ENCODE data around the gene MIER1. TPM values are rescaled to one million over a fixed set of nuclear protein-coding genes. Genes with fewer than 3 reads are reported as not detected.
"Not testable (repeated sequence)": the region's sequence is repeated elsewhere in the genome, so short reads cannot be mapped to it uniquely, and the experiment has no call there.

The MIER1 gene
- total RNA-seq, 1 donor from 2014 or later: 29.7 TPM

GRCh38 chr1:66954208-66954607 is 29.4 kb downstream of the MIER1 start:
- Histone ChIP-seq H3K4me3 (ENCODE audit: low read length in 3 of 3) (no peak overlapping the region), H3K27me3 (ENCODE audit: control insufficient read depth in 3 of 3, insufficient read depth in 3 of 3, low read length in 3 of 3) (no peaks in the 10 kb centered on the region), H3K36me3 (ENCODE audit: control insufficient read depth in 3 of 3, insufficient read depth in 3 of 3, low read length in 3 of 3) (peaks cover 6 to 27% (median 11%) of the 10 kb centered on the region in 3 donors), H3K27ac (ENCODE audit: low read depth, low read length) (no peak overlapping the region), H3K9me3 (ENCODE audit: control insufficient read depth in 3 of 3, low read length in 3 of 3) (no peaks in the 10 kb centered on the region), H3K9ac (ENCODE audit: low read depth in 1 of 3, low read length in 3 of 3) (no peak overlapping the region), H3K4me1 (ENCODE audit: control insufficient read depth in 3 of 3, insufficient read depth in 3 of 3, low read length in 3 of 3) (no peaks in the 10 kb centered on the region)

DNA sequence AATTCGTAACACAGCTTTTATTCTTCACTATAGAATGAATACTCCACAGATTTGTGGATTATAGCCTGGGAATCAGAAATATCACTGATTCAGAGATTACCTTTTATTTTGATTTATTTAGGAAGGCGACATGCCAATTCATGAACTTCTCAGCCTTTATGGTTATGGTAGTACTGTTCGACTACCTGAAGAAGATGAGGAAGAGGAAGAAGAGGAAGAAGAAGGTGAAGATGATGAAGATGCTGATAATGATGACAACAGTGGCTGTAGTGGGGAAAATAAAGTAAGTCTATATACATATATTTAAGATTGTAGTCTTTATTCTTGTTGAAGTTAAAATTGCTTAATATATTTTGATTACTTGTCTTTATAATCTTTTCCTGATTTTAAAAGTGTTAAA is 33.1 kb downstream of the MIER1 start:
- H3K27me3 ChIP-seq (ENCODE audit: control insufficient read depth in 3 of 3, insufficient read depth in 3 of 3, low read length in 3 of 3): no peaks in the 10 kb centered on the region
- H3K9ac ChIP-seq (ENCODE audit: low read depth in 1 of 3, low read length in 3 of 3): no peak overlapping the region
- H3K9me3 ChIP-seq (ENCODE audit: control insufficient read depth in 3 of 3, low read length in 3 of 3): no peaks in the 10 kb centered on the region
- no peak overlapping the region for H3K27ac ChIP-seq (ENCODE audit: low read depth, low read length)
- no peaks in the 10 kb centered on the region for H3K4me1 ChIP-seq (ENCODE audit: control insufficient read depth in 3 of 3, insufficient read depth in 3 of 3, low read length in 3 of 3)
- H3K4me3 ChIP-seq (ENCODE audit: low read length in 3 of 3): no peak overlapping the region
- peaks cover 0 to 29% (median 8%) of the 10 kb centered on the region in 3 donors for H3K36me3 ChIP-seq (ENCODE audit: control insufficient read depth in 3 of 3, insufficient read depth in 3 of 3, low read length in 3 of 3)

GRCh38 chr1:66966188-66966873 is 41.5 kb downstream of the MIER1 start:
- not testable (repeated sequence) for H3K27ac ChIP-seq (ENCODE audit: low read depth, low read length); H3K4me3 ChIP-seq (ENCODE audit: low read length in 3 of 3); H3K27me3 ChIP-seq (ENCODE audit: control insufficient read depth in 3 of 3, insufficient read depth in 3 of 3, low read length in 3 of 3); H3K4me1 ChIP-seq (ENCODE audit: control insufficient read depth in 3 of 3, insufficient read depth in 3 of 3, low read length in 3 of 3); H3K9me3 ChIP-seq (ENCODE audit: control insufficient read depth in 3 of 3, low read length in 3 of 3); H3K9ac ChIP-seq (ENCODE audit: low read depth in 1 of 3, low read length in 3 of 3)
- H3K36me3 ChIP-seq (ENCODE audit: control insufficient read depth in 3 of 3, insufficient read depth in 3 of 3, low read length in 3 of 3): peaks cover 3 to 36% (median 36%) of the 10 kb centered on the region in 3 donors

DNA sequence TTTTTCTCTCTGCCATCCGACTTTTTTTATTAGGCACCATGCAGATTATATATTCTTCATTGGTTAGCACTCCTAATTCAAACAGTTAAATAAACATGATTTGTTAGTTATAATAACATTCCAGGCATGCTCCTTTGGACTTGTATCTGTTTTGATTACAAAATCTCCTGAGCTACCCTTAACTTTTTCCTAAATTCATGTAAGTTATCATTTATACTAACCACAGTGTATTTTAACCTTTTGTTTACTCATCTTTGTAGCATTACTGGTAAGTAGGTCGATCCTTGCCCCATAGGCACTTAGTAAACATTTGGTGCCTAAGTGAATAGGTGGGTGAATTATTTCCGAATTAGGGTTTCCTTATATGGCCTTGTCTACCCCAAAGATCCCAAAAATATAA is 43.8 kb downstream of the MIER1 start:
- Histone ChIP-seq H3K27ac (ENCODE audit: low read depth, low read length) (no peak overlapping the region), H3K9me3 (ENCODE audit: control insufficient read depth in 3 of 3, low read length in 3 of 3) (no peaks in the 10 kb centered on the region), H3K36me3 (ENCODE audit: control insufficient read depth in 3 of 3, insufficient read depth in 3 of 3, low read length in 3 of 3) (peaks cover 3 to 44% (median 29%) of the 10 kb centered on the region in 3 donors), H3K27me3 (ENCODE audit: control insufficient read depth in 3 of 3, insufficient read depth in 3 of 3, low read length in 3 of 3) (no peaks in the 10 kb centered on the region), H3K9ac (ENCODE audit: low read depth in 1 of 3, low read length in 3 of 3) (no peak overlapping the region), H3K4me3 (ENCODE audit: low read length in 3 of 3) (no peak overlapping the region), H3K4me1 (ENCODE audit: control insufficient read depth in 3 of 3, insufficient read depth in 3 of 3, low read length in 3 of 3) (no peaks in the 10 kb centered on the region)

DNA sequence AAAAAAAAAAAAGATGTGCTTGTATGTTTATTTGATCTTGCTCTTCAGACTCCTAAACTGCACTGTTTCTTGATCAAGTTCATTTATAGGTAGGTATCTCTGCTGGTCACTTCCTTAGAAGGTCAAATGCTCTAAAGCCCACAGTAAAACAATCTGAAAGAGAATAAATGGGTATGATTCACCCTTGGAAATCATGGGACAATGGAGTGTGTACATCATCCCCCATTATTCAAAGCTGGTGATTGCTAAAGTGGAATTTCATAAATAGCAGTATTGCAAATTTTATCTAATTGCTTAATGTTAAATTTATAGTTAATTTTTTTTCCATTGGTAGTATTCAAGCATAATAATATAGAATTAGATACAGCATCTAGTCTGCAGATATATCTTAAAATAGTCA is 53.4 kb downstream of the MIER1 start:
- Histone ChIP-seq H3K27me3 (ENCODE audit: control insufficient read depth in 3 of 3, insufficient read depth in 3 of 3, low read length in 3 of 3) (no peaks in the 10 kb centered on the region), H3K4me1 (ENCODE audit: control insufficient read depth in 3 of 3, insufficient read depth in 3 of 3, low read length in 3 of 3) (peaks cover 0 to 10% (median 0%) of the 10 kb centered on the region in 3 donors), H3K27ac (ENCODE audit: low read depth, low read length) (no peak overlapping the region), H3K9me3 (ENCODE audit: control insufficient read depth in 3 of 3, low read length in 3 of 3) (no peaks in the 10 kb centered on the region), H3K4me3 (ENCODE audit: low read length in 3 of 3) (no peak overlapping the region), H3K9ac (ENCODE audit: low read depth in 1 of 3, low read length in 3 of 3) (no peak overlapping the region), H3K36me3 (ENCODE audit: control insufficient read depth in 3 of 3, insufficient read depth in 3 of 3, low read length in 3 of 3) (peaks cover 2 to 37% (median 30%) of the 10 kb centered on the region in 3 donors)

DNA sequence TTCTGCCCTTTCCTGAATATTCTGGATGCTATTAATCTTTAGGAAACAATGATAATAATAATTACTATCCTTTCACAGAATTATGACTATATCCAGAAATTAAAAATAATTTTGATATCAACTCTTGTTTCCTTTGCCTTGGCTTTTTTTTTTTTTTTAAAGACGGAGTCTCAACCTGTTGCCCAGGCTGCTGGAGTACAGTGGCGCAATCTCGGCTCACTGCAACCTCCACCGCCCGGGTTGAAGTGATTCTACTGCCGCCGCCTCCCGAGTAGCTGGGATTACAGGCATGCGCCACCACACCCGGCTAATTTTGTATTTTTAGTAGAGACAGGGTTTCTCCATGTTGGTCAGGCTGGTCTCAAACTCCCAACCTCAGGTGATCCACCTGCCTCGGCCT is 54.8 kb downstream of the MIER1 start:
- H3K9ac ChIP-seq (ENCODE audit: low read depth in 1 of 3, low read length in 3 of 3); H3K27ac ChIP-seq (ENCODE audit: low read depth, low read length); H3K4me3 ChIP-seq (ENCODE audit: low read length in 3 of 3); H3K27me3 ChIP-seq (ENCODE audit: control insufficient read depth in 3 of 3, insufficient read depth in 3 of 3, low read length in 3 of 3); H3K9me3 ChIP-seq (ENCODE audit: control insufficient read depth in 3 of 3, low read length in 3 of 3): not testable (repeated sequence)
- Histone ChIP-seq H3K4me1 (ENCODE audit: control insufficient read depth in 3 of 3, insufficient read depth in 3 of 3, low read length in 3 of 3) (peaks cover 0 to 10% (median 0%) of the 10 kb centered on the region in 3 donors), H3K36me3 (ENCODE audit: control insufficient read depth in 3 of 3, insufficient read depth in 3 of 3, low read length in 3 of 3) (peaks cover 2 to 39% (median 30%) of the 10 kb centered on the region in 3 donors)

DNA sequence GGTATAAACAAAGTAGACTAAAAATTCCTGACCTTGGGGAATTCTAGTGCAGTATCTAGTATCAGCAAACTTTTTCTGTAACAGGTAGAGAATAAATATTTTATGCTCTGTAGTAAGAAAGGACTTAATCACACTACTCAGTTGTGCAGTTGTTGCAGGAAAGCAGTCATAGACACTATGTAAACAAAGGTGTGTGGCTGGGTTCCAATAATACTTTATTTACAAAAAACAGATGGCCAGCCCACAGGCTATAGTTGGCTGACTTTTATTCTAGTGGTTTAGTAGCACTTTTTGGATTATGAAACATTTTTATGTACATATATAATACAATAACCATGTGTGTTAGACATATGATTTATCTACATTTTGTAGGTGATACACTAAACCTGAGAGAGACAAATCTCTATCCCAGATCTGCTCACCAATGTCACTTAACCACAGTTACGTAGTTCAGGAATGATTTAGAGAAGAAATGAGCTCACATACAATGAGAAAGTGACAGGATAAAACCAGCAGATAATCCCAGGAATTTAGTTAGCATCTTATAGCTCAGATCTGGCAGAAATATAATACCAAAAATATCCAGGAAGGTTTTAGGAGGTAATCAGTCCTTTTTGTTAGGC is 56.1 kb downstream of the MIER1 start:
- no peaks in the 10 kb centered on the region for H3K9me3 ChIP-seq (ENCODE audit: control insufficient read depth in 3 of 3, low read length in 3 of 3)
- no peaks in the 10 kb centered on the region for H3K27me3 ChIP-seq (ENCODE audit: control insufficient read depth in 3 of 3, insufficient read depth in 3 of 3, low read length in 3 of 3)
- peak overlapping the region; percentile 14 for H3K27ac ChIP-seq (ENCODE audit: low read depth, low read length)
- H3K9ac ChIP-seq (ENCODE audit: low read depth in 1 of 3, low read length in 3 of 3): peak overlapping the region in 2 of 3 donors; percentile 46 to 54
- peaks cover 0 to 10% (median 0%) of the 10 kb centered on the region in 3 donors for H3K4me1 ChIP-seq (ENCODE audit: control insufficient read depth in 3 of 3, insufficient read depth in 3 of 3, low read length in 3 of 3)
- H3K36me3 ChIP-seq (ENCODE audit: control insufficient read depth in 3 of 3, insufficient read depth in 3 of 3, low read length in 3 of 3): peaks cover 2 to 30% (median 21%) of the 10 kb centered on the region in 3 donors
- H3K4me3 ChIP-seq (ENCODE audit: low read length in 3 of 3): peak overlapping the region in 1 of 3 donors; percentile 61

GRCh38 chr1:66981679-66982078 is 56.9 kb downstream of the MIER1 start:
- H3K4me1 ChIP-seq (ENCODE audit: control insufficient read depth in 3 of 3, insufficient read depth in 3 of 3, low read length in 3 of 3): peaks cover 0 to 10% (median 0%) of the 10 kb centered on the region in 3 donors
- peak overlapping the region in 1 of 3 donors; percentile 61 for H3K4me3 ChIP-seq (ENCODE audit: low read length in 3 of 3)
- no peaks in the 10 kb centered on the region for H3K9me3 ChIP-seq (ENCODE audit: control insufficient read depth in 3 of 3, low read length in 3 of 3)
- peaks cover 2 to 35% (median 24%) of the 10 kb centered on the region in 3 donors for H3K36me3 ChIP-seq (ENCODE audit: control insufficient read depth in 3 of 3, insufficient read depth in 3 of 3, low read length in 3 of 3)
- H3K27ac ChIP-seq (ENCODE audit: low read depth, low read length): peak overlapping the region; percentile 14
- H3K27me3 ChIP-seq (ENCODE audit: control insufficient read depth in 3 of 3, insufficient read depth in 3 of 3, low read length in 3 of 3): no peaks in the 10 kb centered on the region
- peak overlapping the region in 1 of 3 donors; percentile 59 for H3K9ac ChIP-seq (ENCODE audit: low read depth in 1 of 3, low read length in 3 of 3)

- H3K9me3 ChIP-seq (ENCODE audit: control insufficient read depth in 3 of 3, low read length in 3 of 3): no peaks in the 10 kb centered on the region
- peaks cover 0 to 10% (median 0%) of the 10 kb centered on the region in 3 donors for H3K4me1 ChIP-seq (ENCODE audit: control insufficient read depth in 3 of 3, insufficient read depth in 3 of 3, low read length in 3 of 3)
- no peaks in the 10 kb centered on the region for H3K27me3 ChIP-seq (ENCODE audit: control insufficient read depth in 3 of 3, insufficient read depth in 3 of 3, low read length in 3 of 3)
- H3K36me3 ChIP-seq (ENCODE audit: control insufficient read depth in 3 of 3, insufficient read depth in 3 of 3, low read length in 3 of 3): peaks cover 0 to 37% (median 23%) of the 10 kb centered on the region in 3 donors
- no peak overlapping the region for H3K9ac ChIP-seq (ENCODE audit: low read depth in 1 of 3, low read length in 3 of 3)
- H3K27ac ChIP-seq (ENCODE audit: low read depth, low read length): no peak overlapping the region
- H3K4me3 ChIP-seq (ENCODE audit: low read length in 3 of 3): no peak overlapping the region
These were observed 57.9 kb downstream of the MIER1 start for GRCh38 chr1:66982561-66983260.

- Histone ChIP-seq H3K4me3 (ENCODE audit: low read length in 3 of 3) (no peak overlapping the region), H3K9ac (ENCODE audit: low read depth in 1 of 3, low read length in 3 of 3) (no peak overlapping the region), H3K4me1 (ENCODE audit: control insufficient read depth in 3 of 3, insufficient read depth in 3 of 3, low read length in 3 of 3) (peaks cover 0 to 10% (median 0%) of the 10 kb centered on the region in 3 donors), H3K36me3 (ENCODE audit: control insufficient read depth in 3 of 3, insufficient read depth in 3 of 3, low read length in 3 of 3) (peaks cover 0 to 35% (median 25%) of the 10 kb centered on the region in 3 donors), H3K27me3 (ENCODE audit: control insufficient read depth in 3 of 3, insufficient read depth in 3 of 3, low read length in 3 of 3) (no peaks in the 10 kb centered on the region), H3K27ac (ENCODE audit: low read depth, low read length) (no peak overlapping the region), H3K9me3 (ENCODE audit: control insufficient read depth in 3 of 3, low read length in 3 of 3) (no peaks in the 10 kb centered on the region)
These were observed 59.7 kb downstream of the MIER1 start for GRCh38 chr1:66984491-66984890.

Measured in skeletal muscle tissue (tissue), 4 donors.